PC-9 (cell line): ENCODE results near the gene LRRK1. TPM values are rescaled to one million over a fixed set of nuclear protein-coding genes. Genes with fewer than 3 reads are reported as not detected.

ENCODE experiments used
- BruUV-seq: library from RNA; stranded (reverse); fragments of 400-500 nt; replicated peaks from 2 replicates; lab custom pipeline; 2021; lab: Mats Ljungman, UMichigan
- CTCF ChIA-PET: fragments of 300-600 bp; sonication (Branson Sonifier 250); formaldehyde crosslinking; loops from one replicate; lab custom pipeline; 2022; ENCODE audit warnings: antibody characterized with exemption; lab: Charles Lee
- POLR2A ChIA-PET: fragments of 300-600 bp; sonication (Branson Sonifier 250); formaldehyde crosslinking; loops from one replicate; lab custom pipeline; 2022; ENCODE audit warnings: antibody characterized with exemption; ENCODE audit not compliant: unreplicated experiment; lab: Charles Lee
- DNase-seq, 2 experiments: peaks; one replicate each; pipeline versions ENCODE4 v3.0.0 to v3.0.0-alpha.2; 2015 to 2022; ENCODE audit warnings: mixed read lengths in 1 of 2
- H2AFZ ChIP-seq: fragments of 200-600 bp; sonication (generic); 2 replicates; pipeline ENCODE4 v1.8.1; 2017; ENCODE audit warnings: antibody characterized with exemption
- H3F3A ChIP-seq: fragments of 200-600 bp; sonication (generic); 2 replicates; pipeline ENCODE4 v1.8.1; 2017; ENCODE audit warnings: antibody characterized with exemption, mild to moderate bottlenecking, low read depth; ENCODE audit not compliant: insufficient read depth
- H3K27ac ChIP-seq: fragments of 200-600 bp; sonication (generic); 2 replicates; pipeline ENCODE4 v1.6.1; 2016; ENCODE audit warnings: mixed run types
- H3K27me3 ChIP-seq: fragments of 200-600 bp; sonication (generic); 2 replicates; pipeline ENCODE4 v1.6.1; 2016; ENCODE audit warnings: low read depth, mixed run types; ENCODE audit not compliant: insufficient read depth
- H3K36me3 ChIP-seq: fragments of 200-600 bp; sonication (generic); 2 replicates; pipeline ENCODE4 v1.6.1; 2016; ENCODE audit warnings: low read depth, mixed run types
- H3K4me1 ChIP-seq: fragments of 200-600 bp; sonication (generic); replicated peaks from 2 replicates; pipeline ENCODE4 v1.6.1; 2016; ENCODE audit warnings: mixed run types; ENCODE audit not compliant: insufficient read depth
- H3K4me2 ChIP-seq: fragments of 200-600 bp; sonication (generic); 2 replicates; pipeline ENCODE4 v1.6.1; 2017; ENCODE audit warnings: mixed run types
- H3K4me3 ChIP-seq: fragments of 200-600 bp; sonication (generic); 2 replicates; pipeline ENCODE4 v1.6.1; 2016; ENCODE audit warnings: mixed run types
- H3K79me2 ChIP-seq: fragments of 200-600 bp; sonication (generic); 2 replicates; pipeline ENCODE4 v1.6.1; 2017; ENCODE audit warnings: low read depth, mixed run types
- H3K9me2 ChIP-seq: fragments of 200-600 bp; sonication (generic); 2 replicates; pipeline ENCODE4 v1.8.1; 2017; ENCODE audit warnings: mild to moderate bottlenecking; ENCODE audit not compliant: insufficient read depth
- H3K9me3 ChIP-seq: fragments of 200-600 bp; sonication (generic); 2 replicates; pipeline ENCODE4 v1.8.1; 2016; ENCODE audit warnings: low read depth; ENCODE audit not compliant: insufficient read depth
- H4K20me1 ChIP-seq: fragments of 200-600 bp; sonication (generic); 2 replicates; pipeline ENCODE4 v1.8.1; 2017; ENCODE audit not compliant: insufficient read depth
- CTCF ChIP-seq: fragments of 200-600 bp; sonication (generic); conservative IDR thresholded peaks from 2 replicates; pipeline ENCODE4 v1.6.1; 2017; ENCODE audit warnings: mixed run types, antibody characterized with exemption, mild to moderate bottlenecking, moderate library complexity
- EZH2 ChIP-seq: fragments of 200-600 bp; sonication (generic); IDR thresholded peaks from 2 replicates; pipeline ENCODE4 v1.8.0; 2017; ENCODE audit warnings: antibody characterized with exemption, low read depth
- intact Hi-C: fragments of 100-400 bp; cut with micrococcal nuclease; formaldehyde crosslinking; loops from one replicate; pipeline ENCODE4 v1.10.0; 2022; ENCODE audit not compliant: unreplicated experiment
- total RNA-seq: library from RNA; stranded (reverse); gene quantifications from 2 replicates; pipeline ENCODE4 v1.2.3, GENCODE V29; 2021

LRRK1 gene
- total RNA-seq, 1 experiment from 2014 or later = 15.7 TPM

DNA sequence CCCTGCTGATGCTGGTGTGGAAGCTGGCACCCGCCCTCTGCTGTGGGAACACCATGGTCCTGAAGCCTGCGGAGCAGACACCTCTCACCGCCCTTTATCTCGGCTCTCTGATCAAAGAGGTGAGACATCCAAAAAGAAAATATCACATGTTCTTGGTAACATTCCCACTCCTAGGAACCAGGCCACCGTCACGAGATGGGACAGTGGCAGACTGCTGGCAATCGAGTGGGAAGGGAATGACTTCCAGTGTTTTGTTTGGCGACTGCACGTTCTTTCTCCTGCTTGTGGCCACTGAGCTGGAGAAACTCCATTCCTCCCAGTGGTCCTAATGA is 25.2 kb upstream of the LRRK1 start:
- H3K4me2 ChIP-seq = no peak overlapping the region
- peaks cover 96% of the 10 kb centered on the region for H3F3A ChIP-seq
- H3K27me3 ChIP-seq = no peaks in the 10 kb centered on the region
- CTCF ChIA-PET = no interaction called here
- POLR2A ChIA-PET = no interaction called here
- intact Hi-C loops = no loop called here
- no peak overlapping the region for H3K4me3 ChIP-seq
- no peaks in the 10 kb centered on the region for H3K9me2 ChIP-seq
- H3K79me2 ChIP-seq = peaks cover 71% of the 10 kb centered on the region
- no TSS peak for BruUV-seq
- TF ChIP-seq CTCF (no peak), EZH2 (no peak)
- H3K27ac ChIP-seq = no peak overlapping the region
- H3K36me3 ChIP-seq = peaks cover 80% of the 10 kb centered on the region
- no peaks in the 10 kb centered on the region for H3K4me1 ChIP-seq
- DNase-seq = no peak
- H2AFZ ChIP-seq = no peak overlapping the region
- peaks cover 40% of the 10 kb centered on the region for H4K20me1 ChIP-seq
- H3K9me3 ChIP-seq = no peaks in the 10 kb centered on the region

DNA sequence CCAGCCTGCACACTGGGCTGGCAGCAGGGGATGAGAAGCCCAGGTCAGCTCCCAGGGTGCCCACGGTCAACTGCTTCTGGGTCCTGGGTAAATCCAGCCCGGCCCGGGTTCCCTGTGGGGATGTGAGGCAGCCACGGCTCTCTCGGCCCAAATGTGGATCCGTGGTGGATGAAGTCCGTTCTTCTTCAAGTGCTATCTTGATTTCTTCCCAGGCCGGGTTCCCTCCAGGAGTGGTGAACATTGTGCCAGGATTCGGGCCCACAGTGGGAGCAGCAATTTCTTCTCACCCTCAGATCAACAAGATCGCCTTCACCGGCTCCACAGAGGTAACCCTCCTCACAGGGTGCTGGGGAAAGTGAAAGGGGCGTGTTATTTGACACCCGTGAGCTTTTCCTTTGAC is 23.4 kb upstream of the LRRK1 start:
- TF ChIP-seq CTCF (no peak), EZH2 (no peak)
- intact Hi-C loops = no loop called here
- Histone ChIP-seq H3K4me3 (no peak overlapping the region), H3K4me1 (no peaks in the 10 kb centered on the region), H3K4me2 (no peak overlapping the region), H3K79me2 (peaks cover 60% of the 10 kb centered on the region), H3K9me3 (no peaks in the 10 kb centered on the region), H3F3A (peaks cover 96% of the 10 kb centered on the region), H3K36me3 (peaks cover 84% of the 10 kb centered on the region), H3K9me2 (no peaks in the 10 kb centered on the region), H4K20me1 (peaks cover 30% of the 10 kb centered on the region), H2AFZ (no peak overlapping the region), H3K27me3 (no peaks in the 10 kb centered on the region), H3K27ac (no peak overlapping the region; the same call in 1 of the 2 replicates)
- ChIA-PET POLR2A (no interaction called here), CTCF (interaction anchor here (0.7 kb wide), 1 partner anchor 22 kb away, joined by 3 read pairs; no protein-coding TSS in a partner anchor)
- no peak for DNase-seq
- no TSS peak for BruUV-seq

- Histone ChIP-seq H3K36me3 (peaks cover 94% of the 10 kb centered on the region), H2AFZ (no peak overlapping the region), H3K79me2 (peaks cover 43% of the 10 kb centered on the region), H4K20me1 (peaks cover 20% of the 10 kb centered on the region), H3K27me3 (no peaks in the 10 kb centered on the region), H3K9me3 (no peaks in the 10 kb centered on the region), H3K4me1 (no peaks in the 10 kb centered on the region), H3K4me3 (no peak overlapping the region), H3K4me2 (no peak overlapping the region), H3K9me2 (no peaks in the 10 kb centered on the region), H3F3A (peaks cover 99% of the 10 kb centered on the region), H3K27ac (no peak overlapping the region)
- intact Hi-C loops = no loop called here
- TF ChIP-seq EZH2 (no peak), CTCF (no peak)
- BruUV-seq = no TSS peak
- POLR2A ChIA-PET = no interaction called here
- CTCF ChIA-PET = no interaction called here
- no peak for DNase-seq
These were observed 21.7 kb upstream of the LRRK1 start for GRCh38 chr15:100897221-100898151.
